K562 (cell line): ENCODE measurements around the gene CNR2. TPM values are rescaled to one million over a fixed set of nuclear protein-coding genes. Genes with fewer than 3 reads are reported as not detected.

ENCODE experiments used
- HCFC1 ChIP-seq: IDR thresholded peaks from 2 replicates; pipeline ENCODE4 v1.6.1; 2012; ENCODE audit warnings: low read depth, low read length, improper control_type of control experiment
- HNRNPUL1 ChIP-seq: fragments of 200-400 bp; formaldehyde crosslinking; IDR thresholded peaks from 2 replicates; pipeline ENCODE4 v1.6.1; 2017; ENCODE audit warnings: low read length
- POLR2A ChIP-seq: fragments of 450-650 bp; conservative IDR thresholded peaks from 2 replicates; pipeline ENCODE4 v1.6.1; 2016
- POLR2G ChIP-seq: fragments of 200-400 bp; formaldehyde crosslinking; IDR thresholded peaks from 2 replicates; pipeline ENCODE4 v1.6.1; 2017; ENCODE audit warnings: low read depth, mild to moderate bottlenecking, antibody characterized with exemption, low read length, moderate library complexity
- ZBED1 ChIP-seq: IDR thresholded peaks from 2 replicates; pipeline ENCODE4 v1.6.1; 2014
- ZNF143 ChIP-seq: sonication (generic); formaldehyde crosslinking; IDR thresholded peaks from 2 replicates; pipeline ENCODE4 v1.9.0; 2022; ENCODE audit warnings: mild to moderate bottlenecking, missing genetic modification reagents
- ZNF316 ChIP-seq: fragments of 450-650 bp; IDR thresholded peaks from 2 replicates; pipeline ENCODE4 v1.6.1; 2016
- polyA plus RNA-seq, 8 experiments: library from polyadenylated mRNA; depleted of rRNA in 4 of 8; stranded (reverse) in 5 of 8; unstranded in 3 of 8; fragments of >200 nt; fragmentation: Nextera tagmentation in 2 of 8; fragmentation: Illumina TruSeq in 1 of 8; extraction: Ambion mirVana in 2 of 8; extraction: Trizol in 1 of 8; gene quantifications; 2 replicates each; pipeline versions ENCODE4 v1.2.1 to v1.2.3, GENCODE V29; 2011 to 2014; ENCODE audit warnings: inconsistent platforms in 1 of 8, missing spikeins in 1 of 8
- total RNA-seq, 7 experiments: library from RNA; depleted of rRNA in 6 of 7; stranded (reverse); fragments of >200 nt in 6 of 7; fragmentation: Illumina TruSeq in 2 of 7; extraction: Trizol in 2 of 7; gene quantifications; 2 replicates each; pipeline versions ENCODE4 v1.2.1 to v1.2.3, GENCODE V29; 2011 to 2021; ENCODE audit warnings: low replicate concordance in 1 of 7
- TF ChIP-seq, protein P1 (sequence below), 2 experiments: IDR thresholded peaks; 2 replicates each; pipeline ENCODE4 v1.6.1; 2012; ENCODE audit warnings: improper control_type of control experiment in 2 of 2, low read depth in 2 of 2, low read length in 2 of 2, borderline replicate concordance in 1 of 2
- TF ChIP-seq, protein P2 (sequence below): fragments of 250-450 bp; sonication (Bioruptor Pico); IDR thresholded peaks from 2 replicates; pipeline ENCODE4 v1.5.0; 2021; ENCODE audit warnings: mild to moderate bottlenecking, borderline replicate concordance
- TF ChIP-seq, protein P3 (sequence below): fragments of 250-450 bp; sonication (Bioruptor Pico); IDR thresholded peaks from 2 replicates; pipeline ENCODE4 v1.8.0; 2021; ENCODE audit warnings: borderline replicate concordance, mild to moderate bottlenecking, moderate library complexity; ENCODE audit not compliant: poor library complexity, severe bottlenecking
- TF ChIP-seq, protein P4 (sequence below): fragments of 250-450 bp; sonication (Bioruptor Pico); IDR thresholded peaks from 2 replicates; pipeline ENCODE4 v1.4.0; 2020; ENCODE audit warnings: mild to moderate bottlenecking, moderate library complexity, borderline replicate concordance
- TF ChIP-seq, protein P5 (sequence below): fragments of 450-650 bp; IDR thresholded peaks from 2 replicates; pipeline ENCODE4 v1.6.1; 2016; ENCODE audit warnings: borderline replicate concordance

CNR2 gene
- total and polyA plus RNA-seq, 9 of the 15 experiments (the other 6 are each of a cell fraction or from before 2014, with no cell fraction given): not detected

DNA sequence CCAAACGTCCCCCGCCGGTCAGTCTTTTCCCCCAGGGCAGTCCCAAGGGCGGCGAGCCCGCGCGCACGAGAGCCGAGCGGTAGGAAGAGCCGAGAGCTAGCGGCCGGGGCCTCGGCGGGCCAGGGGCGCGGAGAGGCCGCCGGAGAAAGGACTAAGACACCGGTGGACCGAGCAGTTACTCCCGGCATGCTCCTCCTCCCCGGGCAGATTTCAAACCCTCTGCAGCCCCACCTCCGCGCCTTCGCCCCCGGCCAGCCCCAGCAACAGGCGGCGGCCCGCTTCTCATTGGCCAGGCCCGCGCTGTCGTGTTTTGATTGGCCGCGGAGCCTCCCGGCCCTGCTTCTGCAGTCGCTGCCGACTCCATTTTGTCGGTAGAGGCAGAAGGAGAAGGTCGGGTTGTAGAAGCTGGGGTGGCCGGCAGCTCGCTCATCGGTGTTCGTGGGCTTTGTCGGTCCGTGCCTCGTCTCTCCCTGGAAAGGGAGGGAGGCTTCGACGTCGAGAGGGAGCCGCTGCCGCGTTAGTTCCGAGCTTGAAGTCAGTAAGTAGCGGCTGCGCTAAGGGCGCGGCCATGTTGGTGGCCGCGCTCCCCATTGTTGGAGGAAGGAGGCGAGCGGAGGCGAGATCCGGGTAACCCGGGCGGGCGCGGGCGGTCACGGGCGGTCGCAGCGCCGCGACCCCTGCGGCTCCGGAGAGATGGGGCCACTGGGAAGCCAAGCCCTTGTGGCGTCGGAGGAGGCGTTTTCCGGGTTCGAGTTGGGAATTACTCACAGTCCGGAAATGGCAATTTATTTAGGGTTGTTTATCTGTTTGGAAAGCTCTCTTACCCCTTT is 46.5 kb upstream of the CNR2 start, which contains the start of gene PNRC2 (continued):
- TF ChIP-seq, protein P1, sequence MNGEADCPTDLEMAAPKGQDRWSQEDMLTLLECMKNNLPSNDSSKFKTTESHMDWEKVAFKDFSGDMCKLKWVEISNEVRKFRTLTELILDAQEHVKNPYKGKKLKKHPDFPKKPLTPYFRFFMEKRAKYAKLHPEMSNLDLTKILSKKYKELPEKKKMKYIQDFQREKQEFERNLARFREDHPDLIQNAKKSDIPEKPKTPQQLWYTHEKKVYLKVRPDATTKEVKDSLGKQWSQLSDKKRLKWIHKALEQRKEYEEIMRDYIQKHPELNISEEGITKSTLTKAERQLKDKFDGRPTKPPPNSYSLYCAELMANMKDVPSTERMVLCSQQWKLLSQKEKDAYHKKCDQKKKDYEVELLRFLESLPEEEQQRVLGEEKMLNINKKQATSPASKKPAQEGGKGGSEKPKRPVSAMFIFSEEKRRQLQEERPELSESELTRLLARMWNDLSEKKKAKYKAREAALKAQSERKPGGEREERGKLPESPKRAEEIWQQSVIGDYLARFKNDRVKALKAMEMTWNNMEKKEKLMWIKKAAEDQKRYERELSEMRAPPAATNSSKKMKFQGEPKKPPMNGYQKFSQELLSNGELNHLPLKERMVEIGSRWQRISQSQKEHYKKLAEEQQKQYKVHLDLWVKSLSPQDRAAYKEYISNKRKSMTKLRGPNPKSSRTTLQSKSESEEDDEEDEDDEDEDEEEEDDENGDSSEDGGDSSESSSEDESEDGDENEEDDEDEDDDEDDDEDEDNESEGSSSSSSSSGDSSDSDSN (IDR thresholded peaks at IDR 0.05; ENCODE audit: borderline replicate concordance in 1 of 2, low read depth in 2 of 2, low read length in 2 of 2): peak in 1 of 2 experiments; percentile 77; a peak in 2 of 4 replicates
- peak; percentile 99 for TF ChIP-seq POLR2A
- TF ChIP-seq, protein P2, sequence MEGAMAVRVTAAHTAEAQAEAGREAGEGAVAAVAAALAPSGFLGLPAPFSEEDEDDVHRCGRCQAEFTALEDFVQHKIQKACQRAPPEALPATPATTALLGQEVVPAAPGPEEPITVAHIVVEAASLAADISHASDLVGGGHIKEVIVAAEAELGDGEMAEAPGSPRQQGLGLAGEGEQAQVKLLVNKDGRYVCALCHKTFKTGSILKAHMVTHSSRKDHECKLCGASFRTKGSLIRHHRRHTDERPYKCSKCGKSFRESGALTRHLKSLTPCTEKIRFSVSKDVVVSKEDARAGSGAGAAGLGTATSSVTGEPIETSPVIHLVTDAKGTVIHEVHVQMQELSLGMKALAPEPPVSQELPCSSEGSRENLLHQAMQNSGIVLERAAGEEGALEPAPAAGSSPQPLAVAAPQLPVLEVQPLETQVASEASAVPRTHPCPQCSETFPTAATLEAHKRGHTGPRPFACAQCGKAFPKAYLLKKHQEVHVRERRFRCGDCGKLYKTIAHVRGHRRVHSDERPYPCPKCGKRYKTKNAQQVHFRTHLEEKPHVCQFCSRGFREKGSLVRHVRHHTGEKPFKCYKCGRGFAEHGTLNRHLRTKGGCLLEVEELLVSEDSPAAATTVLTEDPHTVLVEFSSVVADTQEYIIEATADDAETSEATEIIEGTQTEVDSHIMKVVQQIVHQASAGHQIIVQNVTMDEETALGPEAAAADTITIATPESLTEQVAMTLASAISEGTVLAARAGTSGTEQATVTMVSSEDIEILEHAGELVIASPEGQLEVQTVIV (CRISPR knock-in tag): no peak
- TF ChIP-seq POLR2G: peak; percentile 99
- peak; percentile 66; the same call in 1 of the 2 replicates for TF ChIP-seq HCFC1
- TF ChIP-seq HNRNPUL1: no peak
- TF ChIP-seq, protein P3, sequence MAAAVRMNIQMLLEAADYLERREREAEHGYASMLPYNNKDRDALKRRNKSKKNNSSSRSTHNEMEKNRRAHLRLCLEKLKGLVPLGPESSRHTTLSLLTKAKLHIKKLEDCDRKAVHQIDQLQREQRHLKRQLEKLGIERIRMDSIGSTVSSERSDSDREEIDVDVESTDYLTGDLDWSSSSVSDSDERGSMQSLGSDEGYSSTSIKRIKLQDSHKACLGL (CRISPR knock-in tag): peak; percentile 2
- peak; percentile 72 for TF ChIP-seq ZNF143 (CRISPR knock-in tag)
- TF ChIP-seq, protein P4, sequence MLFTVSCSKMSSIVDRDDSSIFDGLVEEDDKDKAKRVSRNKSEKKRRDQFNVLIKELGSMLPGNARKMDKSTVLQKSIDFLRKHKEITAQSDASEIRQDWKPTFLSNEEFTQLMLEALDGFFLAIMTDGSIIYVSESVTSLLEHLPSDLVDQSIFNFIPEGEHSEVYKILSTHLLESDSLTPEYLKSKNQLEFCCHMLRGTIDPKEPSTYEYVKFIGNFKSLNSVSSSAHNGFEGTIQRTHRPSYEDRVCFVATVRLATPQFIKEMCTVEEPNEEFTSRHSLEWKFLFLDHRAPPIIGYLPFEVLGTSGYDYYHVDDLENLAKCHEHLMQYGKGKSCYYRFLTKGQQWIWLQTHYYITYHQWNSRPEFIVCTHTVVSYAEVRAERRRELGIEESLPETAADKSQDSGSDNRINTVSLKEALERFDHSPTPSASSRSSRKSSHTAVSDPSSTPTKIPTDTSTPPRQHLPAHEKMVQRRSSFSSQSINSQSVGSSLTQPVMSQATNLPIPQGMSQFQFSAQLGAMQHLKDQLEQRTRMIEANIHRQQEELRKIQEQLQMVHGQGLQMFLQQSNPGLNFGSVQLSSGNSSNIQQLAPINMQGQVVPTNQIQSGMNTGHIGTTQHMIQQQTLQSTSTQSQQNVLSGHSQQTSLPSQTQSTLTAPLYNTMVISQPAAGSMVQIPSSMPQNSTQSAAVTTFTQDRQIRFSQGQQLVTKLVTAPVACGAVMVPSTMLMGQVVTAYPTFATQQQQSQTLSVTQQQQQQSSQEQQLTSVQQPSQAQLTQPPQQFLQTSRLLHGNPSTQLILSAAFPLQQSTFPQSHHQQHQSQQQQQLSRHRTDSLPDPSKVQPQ (CRISPR knock-in tag): no peak
- TF ChIP-seq, protein P5, sequence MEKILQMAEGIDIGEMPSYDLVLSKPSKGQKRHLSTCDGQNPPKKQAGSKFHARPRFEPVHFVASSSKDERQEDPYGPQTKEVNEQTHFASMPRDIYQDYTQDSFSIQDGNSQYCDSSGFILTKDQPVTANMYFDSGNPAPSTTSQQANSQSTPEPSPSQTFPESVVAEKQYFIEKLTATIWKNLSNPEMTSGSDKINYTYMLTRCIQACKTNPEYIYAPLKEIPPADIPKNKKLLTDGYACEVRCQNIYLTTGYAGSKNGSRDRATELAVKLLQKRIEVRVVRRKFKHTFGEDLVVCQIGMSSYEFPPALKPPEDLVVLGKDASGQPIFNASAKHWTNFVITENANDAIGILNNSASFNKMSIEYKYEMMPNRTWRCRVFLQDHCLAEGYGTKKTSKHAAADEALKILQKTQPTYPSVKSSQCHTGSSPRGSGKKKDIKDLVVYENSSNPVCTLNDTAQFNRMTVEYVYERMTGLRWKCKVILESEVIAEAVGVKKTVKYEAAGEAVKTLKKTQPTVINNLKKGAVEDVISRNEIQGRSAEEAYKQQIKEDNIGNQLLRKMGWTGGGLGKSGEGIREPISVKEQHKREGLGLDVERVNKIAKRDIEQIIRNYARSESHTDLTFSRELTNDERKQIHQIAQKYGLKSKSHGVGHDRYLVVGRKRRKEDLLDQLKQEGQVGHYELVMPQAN: peak; percentile 70; the same call in 1 of the 2 replicates
- TF ChIP-seq ZNF316: peak; percentile 52; the same call in 1 of the 2 replicates
- 0 out of 2 replicates have a peak, but pooled peaks have one; percentile 55 for TF ChIP-seq ZBED1
